HS-27A (cell line): ENCODE measurements around the gene GSTO1.
"Not testable (repeated sequence)": the region's sequence is repeated elsewhere in the genome, so short reads cannot be mapped to it uniquely, and the experiment has no call there.

Source experiments
- DNase-seq: peaks from one replicate; pipeline ENCODE4 v3.0.0-alpha.2; 2012; ENCODE audit warnings: low read depth, missing footprints

The GSTO1 gene

DNA sequence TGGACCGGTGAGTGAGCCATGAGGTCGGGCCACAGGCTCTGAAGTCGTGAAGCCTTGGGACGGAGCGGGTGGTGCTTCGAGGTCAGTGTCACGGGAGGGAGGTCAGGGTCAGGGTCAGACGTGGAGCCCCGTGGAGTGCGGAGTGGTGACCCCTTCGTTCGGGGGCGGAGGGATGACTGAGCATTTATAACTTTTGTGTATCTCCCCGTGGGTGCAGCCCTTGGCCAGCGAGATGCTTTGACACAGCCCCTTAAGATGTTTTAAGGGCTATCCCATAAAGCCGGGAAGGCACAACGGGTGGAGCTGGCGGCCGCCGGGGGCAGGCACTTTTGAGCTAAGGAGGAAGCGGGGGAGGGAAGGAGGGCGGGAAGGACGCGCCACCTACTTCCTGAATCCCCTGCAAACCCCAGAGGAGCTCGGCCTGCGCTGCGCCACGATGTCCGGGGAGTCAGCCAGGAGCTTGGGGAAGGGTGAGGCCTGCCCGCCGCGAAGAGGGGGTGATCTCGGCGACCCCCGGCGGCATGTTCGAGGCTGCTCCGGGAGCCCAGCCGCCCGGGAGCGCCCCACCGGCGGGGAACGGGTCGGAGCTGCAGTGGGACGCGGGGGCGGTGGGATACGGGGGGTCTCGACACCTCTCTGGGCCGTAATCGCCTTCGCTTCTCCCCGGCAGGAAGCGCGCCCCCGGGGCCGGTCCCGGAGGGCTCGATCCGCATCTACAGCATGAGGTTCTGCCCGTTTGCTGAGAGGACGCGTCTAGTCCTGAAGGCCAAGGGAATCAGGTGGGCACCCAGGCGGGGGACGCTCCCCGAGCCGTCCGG lies at the start of gene GSTO1:
Gene GSTO1 (plus strand): TSS at position 400 of the 818 bp plus-strand sequence. CDS start 37 bp downstream, at position 437.
- no peak for DNase-seq

DNA sequence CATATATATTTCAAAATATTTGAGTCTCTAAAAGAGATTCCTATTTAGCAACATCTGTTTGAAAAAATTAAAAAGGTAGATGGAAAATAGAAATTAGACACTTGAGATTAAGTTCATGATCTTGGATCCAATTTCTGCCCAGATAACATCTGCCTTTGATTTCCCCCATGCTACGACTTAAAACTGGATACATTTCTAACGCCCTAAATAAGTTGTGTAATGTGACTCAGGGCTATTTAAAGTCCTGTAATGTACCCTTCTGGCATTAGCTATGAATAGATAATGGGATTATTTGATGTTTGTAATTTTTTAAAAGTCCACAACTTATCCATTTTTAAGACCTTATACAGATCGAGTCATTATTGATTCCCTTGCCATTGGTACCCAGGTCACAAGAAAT lies 46.0 kb upstream of the GSTO1 start:
- DNase-seq: no peak

DNA sequence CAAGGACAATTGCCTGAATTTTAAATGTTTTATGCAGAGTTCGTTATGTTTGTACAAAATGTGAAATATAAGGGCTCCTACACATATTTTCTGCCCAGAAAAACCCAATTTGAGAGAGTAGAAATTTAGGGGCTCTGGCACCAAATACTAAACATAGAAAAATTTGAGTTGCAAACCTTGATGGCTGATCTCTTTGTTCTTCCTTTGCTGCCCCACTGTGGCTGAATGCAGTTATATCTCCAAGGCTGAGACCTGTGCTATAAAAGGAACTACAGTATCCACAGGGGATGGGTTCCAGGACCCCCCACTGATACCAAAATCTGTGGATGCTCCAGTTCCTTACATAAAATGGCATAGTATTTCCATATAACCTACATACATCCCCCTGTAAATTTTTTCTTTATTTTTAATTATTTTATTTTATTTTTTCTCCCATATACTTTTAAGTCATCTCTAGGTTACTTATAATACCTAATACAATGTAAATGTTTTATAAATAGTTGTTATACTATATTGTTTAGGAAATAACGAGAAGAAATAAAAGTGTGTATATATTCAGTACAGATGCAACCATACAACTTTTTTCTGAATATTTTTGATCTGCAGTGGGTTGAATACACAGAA lies 45.0 kb upstream of the GSTO1 start:
- no peak for DNase-seq

DNA sequence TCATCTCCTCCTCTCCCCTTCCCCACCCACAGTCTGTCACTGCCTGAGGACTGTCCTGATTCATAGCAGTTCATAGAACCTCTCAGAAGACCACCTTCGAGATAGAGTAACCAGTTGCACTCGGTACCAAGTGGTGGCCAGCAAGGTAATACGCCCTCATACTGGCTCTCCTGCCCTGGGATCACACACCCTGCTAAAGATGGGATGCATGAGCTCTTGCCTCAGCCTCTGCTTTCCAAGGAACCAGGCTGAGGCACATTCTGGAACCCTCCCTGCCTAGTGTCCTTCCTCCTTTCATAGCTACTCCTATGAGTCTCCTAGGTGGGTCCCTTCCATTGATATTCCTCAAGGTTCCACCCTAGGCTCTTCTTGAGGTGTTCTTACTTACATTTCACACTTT lies 38.1 kb upstream of the GSTO1 start:
- DNase-seq: no peak

DNA sequence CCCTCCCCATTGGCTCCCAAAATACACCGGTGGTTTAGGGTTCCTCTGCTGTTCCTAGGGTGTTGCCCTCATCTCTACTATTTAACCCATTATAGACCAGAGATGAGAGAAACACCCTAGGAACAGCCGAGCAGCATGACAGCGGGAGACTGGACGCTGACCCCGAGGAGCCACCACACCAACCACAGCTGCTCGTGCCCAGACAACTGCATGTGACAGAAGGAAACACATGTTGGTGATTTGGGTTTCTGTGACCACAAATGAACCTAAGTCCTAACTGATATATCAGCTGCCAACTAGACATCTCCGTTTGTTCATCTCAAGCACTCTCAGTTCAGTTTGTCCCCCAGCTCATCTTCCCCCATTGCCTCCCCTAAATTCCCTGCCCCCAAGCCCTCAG lies 35.9 kb upstream of the GSTO1 start:
- DNase-seq: no peak

DNA sequence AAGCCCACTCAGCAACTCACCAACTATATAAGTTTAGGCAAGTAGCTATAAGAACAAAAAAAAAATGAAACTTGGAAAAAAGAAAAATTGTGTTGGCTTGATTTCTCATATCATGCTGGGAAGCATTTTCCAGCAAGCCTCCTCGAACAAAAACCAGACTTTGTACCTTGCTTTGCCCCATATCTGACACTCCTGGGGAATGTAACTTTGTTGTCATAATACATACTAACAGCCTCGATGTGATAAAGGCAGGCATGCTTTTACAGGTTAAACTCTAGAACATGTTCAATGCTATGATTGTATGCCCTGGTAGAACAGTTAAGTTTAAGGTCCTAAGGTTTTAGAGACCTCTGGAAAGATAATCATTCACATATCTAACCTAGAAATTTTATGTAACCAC lies 34.2 kb upstream of the GSTO1 start:
- no peak for DNase-seq

DNA sequence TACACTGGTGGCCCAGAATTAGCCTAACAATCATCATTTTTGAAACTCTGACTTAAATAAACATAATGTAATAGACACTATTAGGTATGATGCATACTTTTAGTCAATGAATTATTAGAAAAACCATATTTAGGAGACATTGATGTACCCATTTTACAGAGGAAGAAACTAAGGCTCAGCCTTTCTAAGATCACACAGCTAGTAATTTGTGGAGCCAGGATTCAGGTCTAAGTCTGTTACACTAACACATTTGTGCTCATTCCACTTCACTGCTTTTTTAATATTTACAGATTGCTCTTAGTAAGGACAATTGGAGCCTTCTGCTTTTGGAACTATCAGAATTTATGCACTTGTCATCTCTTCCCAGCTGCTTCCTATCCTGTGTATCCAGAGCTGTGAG lies 31.4 kb upstream of the GSTO1 start:
- DNase-seq: no peak

DNA sequence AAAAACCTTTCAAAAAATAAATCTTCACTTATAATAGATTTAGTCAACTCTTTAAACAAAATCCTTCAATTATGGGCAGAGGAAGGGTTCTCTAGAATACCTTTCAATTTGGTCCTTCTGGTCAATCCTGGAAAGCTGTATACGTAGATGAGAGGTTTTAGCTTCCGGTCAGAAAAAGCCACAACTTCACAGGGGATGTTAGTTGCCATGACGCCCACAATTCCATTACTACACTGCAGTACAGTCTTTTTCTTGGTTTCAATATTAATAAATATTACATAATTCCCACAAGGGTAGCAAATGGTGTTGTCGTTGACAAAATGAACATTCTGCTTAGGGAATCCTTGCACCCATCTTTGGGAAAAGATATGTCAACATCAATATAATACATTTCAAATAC lies 24.2 kb upstream of the GSTO1 start:
- DNase-seq: no peak

DNA sequence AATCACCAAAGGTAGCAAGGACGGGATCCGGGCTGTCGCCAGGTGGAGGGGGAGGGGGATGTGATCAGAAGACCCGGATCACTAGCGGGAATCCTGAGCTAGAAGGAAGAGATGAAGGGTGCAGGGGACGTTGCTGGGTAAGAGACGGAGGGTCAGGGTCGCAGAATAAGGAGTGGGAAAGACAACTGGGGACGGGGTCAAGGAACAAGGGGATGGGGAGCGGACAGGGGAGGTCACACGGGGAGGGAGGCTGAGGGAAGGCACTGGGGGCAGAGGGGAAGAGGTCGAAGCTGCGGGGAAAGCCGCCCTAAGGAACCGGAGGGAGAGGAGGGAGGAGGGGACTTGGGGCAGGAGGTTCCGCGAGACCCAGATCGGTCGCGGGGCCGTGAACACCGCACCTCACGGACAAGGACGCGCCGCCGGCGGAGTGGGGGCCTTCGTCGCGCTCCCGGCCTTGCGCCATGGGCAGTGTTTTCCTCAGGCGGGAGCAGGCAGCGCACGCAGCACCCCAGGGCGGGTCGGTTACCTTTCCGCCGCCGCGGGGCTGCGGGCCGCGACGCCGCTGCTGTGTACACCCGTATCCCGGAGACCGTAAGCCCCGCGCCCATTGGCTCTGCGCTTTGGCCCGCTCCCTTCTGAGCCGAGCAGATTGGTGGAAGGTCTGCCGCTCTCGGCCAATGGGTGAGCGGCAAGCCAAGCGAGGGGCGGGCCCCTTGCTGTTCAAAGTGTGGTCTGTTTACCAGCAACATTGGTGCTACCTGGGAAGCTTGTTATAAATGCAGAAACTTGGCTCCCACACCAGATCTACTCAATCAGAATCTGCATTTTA lies 22.7 kb upstream of the GSTO1 start, which contains the start of gene CFAP43:
Gene CFAP43 (minus strand): TSS at position 581 of the 829 bp plus-strand sequence. CDS start 118 bp downstream, at position 463.
- peak; percentile 59 for DNase-seq

DNA sequence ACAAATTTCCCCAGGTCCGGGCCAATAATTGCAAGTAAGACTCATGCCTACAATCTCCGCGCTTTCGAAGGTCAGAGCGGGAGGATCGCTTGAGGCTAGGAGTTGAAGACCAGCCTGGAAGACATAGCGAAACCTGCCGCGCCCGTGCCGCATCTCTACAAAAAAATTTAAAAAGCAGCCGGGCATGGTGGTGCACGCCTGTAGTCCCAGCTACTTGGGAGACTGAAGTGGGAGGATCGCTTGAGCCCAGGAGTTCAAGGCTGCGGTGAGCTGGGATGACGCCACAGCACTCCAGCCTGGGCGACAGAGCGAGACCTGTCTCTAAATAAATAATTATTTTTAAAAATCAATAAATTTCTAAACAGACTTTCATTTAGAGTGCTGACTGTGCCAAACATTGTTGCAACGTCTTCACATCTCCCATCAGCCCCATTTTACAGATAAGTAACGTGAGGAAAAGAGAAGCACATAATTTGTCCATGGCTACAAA lies 22.0 kb upstream of the GSTO1 start:
- no peak for DNase-seq

DNA sequence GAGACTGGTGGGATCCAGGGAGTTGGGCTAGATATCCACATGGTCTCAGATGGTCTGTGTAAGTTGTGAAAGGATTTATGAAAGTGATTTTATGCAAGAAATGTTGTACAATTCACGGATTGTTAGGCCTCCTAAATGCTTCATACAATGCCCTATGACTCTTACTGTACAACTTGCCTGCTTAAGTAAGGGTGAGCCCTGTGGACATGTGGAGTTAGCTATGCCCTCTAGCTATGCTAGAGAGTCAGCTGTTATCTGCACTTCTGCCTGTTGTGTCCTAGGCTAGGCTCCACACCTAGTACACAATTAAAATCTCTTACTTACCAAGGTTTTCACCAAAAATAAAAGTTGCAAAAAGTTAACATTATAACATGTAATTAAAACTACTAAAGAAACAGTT lies 20.9 kb upstream of the GSTO1 start:
- DNase-seq: no peak

DNA sequence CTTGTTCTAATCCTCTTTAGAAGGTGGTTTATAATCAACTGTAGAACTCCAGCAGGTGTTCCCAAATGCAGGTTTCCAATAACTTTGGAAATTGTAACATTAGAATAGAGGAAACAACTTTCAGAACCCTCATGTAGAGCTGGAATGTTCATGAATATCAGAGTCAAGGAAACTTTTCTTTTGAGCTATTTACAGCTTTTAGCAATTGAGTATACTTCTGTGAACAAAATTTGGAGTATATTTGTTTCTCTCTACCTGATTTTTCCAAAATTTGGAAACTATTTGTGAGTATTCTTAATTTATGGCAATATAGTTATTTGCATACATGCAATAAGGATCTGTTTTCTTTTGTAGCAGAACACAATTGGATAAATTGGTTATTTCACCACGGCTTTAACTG lies 19.8 kb upstream of the GSTO1 start:
- DNase-seq: no peak

DNA sequence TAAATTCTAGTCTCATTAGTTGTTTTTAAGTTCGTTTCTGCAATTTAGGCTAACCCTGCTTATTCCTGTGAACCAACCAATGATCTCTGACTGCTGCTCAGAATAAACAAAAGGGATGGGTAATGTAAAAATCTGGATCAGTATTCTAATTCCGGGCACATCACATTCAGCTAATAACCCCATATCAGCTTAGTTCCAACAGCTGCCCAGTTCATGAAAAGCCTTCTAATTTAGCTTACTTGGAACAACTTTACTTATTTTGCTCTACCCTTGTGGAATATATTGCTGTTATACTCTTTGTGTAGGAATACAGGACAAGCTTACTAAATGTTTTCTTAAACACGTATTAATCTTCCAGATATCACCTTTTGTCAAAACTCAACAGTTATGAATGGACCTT lies 18.9 kb upstream of the GSTO1 start:
- DNase-seq: no peak

DNA sequence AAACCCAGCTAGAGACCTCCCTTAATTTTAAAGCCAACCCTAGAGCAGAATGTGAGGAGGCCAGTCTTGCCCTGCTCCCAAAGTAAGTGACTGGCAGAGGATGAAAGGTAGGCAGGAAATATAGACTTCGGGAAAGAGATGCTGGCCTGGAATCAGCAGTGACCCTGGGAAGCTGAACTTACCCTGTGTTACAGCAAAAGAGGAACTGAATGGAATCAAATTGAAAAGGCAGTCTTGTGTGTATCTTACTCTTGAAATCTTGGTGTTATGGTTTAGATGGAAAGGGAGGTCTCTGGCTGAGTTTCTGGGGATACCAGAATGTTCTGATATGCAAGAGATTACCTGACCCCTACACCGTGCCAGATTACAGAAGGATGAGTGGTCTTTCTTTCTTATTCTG lies 14.6 kb upstream of the GSTO1 start:
- no peak for DNase-seq

DNA sequence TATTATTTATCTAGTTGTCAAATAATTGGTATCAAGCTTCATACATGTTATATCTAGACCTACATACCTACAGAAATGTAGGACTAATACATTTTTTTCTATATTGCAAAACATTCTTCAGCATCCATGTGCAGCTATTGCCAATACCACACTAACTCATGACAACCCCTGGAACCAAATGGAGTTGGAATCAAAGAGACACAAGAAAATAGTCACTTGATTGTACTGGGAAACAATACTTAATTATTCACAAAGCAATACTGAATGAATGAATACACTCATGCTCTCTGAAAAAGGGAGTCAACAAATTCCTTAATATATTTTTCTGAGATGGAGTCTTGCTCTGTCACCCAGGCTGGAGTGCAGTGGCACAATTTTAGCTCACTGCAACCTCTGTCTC lies 12.1 kb upstream of the GSTO1 start:
- no peak for DNase-seq

DNA sequence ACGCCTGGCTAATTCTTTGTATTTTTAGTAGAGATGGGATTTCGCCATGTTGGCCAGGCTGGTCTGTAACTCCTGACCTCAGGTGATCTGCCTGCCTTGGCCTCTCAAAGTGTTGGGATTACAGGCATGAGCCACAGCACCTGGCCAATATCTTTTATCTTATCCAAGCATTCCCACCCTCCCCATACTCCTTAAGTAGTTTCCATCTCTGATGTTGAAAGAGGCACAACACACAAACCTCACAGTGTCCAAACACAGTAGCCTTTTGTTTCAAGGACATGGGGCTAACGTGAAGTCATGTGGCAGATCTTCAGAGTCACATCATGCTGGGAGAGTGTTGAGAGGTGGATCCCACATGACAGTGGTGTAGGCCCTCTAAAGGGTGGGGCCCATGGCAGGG lies 11.7 kb upstream of the GSTO1 start:
- not testable (repeated sequence) for DNase-seq

DNA sequence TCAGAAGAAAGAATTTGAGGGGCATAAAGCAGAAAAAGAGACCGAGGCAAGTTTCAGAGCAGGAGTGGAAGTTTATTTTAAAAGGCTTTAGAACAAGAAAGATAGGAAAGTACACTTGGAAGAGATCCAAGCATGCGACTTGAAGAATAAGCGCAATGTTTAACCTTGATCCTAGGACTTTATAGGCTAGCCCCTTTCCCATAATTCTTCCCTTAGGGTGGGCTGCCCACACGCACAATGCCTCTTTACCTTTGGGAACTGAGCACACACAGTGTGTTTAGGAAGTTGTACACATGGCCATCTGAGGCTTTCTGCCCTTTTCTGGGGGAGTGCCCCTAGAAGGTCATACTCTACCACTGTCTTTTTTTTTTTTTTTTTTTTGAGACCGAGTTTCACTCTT lies 11.2 kb upstream of the GSTO1 start:
- no peak for DNase-seq

DNA sequence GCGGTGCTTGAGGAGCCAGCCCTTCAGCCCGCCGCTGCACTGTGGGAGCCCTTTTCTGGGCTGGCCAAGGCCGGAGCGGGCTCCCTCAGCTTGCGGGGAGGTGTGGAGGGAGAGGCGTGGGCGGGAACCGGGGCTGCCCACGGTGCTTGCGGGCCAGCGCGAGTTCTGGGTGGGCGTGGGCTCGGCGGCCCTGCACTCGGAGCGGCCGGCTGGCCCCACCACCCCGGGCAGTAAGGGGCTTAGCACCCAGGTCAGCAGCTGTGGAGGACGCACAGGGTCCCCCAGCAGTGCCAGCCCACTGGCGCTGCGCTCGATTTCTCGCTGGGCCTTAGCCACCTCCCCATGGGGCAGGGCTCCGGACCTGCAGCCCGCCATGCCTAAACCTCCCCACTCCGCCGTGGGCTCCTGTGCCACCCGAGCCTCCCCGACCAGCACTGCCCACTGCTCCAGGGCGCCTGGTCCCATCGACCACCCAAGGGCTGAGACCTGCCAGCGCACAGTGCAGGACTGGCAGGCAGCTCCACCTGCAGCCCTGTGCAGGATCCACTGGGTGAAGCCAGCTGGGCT lies 9.5 kb upstream of the GSTO1 start:
- DNase-seq: no peak

DNA sequence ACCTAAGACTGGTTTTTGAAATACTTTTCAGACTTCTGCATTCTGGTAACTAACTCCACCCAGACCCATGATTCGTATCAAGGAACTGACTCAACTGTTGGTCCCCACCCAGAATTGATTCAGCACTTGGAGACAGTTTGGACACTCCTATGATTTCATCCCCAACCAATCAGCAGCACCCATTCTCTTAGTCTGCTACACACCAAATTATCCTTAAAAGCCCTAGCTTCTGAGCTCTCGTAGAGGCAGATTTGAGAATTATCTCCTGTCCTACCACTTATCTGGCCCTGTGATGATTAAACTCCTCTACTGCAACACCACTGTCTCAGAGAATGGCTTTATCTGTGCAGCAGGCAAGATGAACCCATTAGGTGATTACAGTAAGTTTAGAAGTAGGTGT lies 7.7 kb upstream of the GSTO1 start:
- DNase-seq: no peak

DNA sequence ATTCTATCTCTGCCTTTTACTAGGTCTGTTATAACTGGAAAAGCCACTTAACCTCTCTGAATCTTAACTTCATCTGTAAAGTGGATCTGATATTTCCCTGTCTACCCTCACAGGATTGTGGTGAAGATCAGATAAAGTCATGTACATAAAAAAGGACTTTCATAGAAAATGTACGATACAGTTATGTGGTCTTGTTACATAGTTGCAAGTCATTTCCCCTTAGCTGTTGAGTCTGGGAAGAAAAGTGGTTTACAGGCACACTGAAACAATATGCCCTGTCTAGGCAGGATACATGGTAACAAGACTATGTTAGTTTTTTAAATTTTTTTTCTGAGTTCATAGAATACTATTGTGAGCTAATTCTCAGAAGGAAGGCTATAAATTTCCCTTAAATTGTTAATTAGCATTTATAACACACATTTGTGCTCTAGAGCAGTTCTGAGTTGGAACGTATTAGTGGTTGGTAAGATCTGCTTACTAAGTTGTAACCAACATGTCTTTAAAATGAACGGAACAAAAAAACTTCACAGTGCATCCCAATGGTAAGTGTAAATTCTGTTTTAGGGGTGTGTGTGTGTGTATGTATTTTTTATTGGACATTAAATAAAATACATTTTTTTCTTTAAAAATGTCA lies 7.1 kb upstream of the GSTO1 start:
- DNase-seq: no peak

DNA sequence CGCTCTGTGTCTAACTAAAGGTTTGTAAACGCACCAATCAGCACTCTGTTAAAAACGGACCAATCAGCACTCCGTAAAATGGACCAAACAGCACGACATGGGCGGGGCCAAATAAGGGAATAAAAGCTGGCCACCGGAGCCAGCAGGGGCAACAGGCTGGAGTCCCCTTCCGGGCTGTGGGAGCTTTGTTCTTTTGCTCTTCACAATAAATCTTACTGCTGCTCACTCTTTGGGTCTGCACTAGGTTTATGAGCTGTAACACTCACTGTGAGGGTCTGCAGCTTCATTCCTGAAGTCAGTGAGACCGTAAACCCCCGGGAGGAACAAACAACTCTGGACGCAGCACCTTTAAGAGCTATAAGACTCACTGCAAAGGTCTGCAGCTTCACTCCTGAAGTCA lies 5.8 kb upstream of the GSTO1 start:
- not testable (repeated sequence) for DNase-seq

DNA sequence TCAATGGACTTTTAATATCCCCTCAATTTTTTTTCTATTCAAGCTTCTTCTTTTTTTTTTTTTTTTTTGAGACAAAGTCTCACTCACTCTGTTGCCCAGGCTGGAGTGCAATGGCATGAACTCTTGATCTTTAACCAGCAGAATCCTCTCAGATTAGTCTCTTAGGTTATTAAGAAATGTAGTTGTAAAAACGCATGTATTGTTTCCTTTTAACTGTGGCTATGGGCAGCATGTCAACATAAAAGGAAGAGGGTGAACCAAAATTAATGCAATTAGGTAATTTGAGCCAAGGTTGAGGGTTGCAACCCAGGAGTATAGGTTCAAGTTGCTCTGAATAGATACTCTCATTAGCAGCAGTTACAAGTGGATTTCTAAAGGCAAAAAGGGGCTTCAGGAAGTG lies 4.3 kb upstream of the GSTO1 start:
- no peak for DNase-seq
